WTC11 (cell line): ENCODE data around the gene BMPR1B. TPM values are rescaled to one million over a fixed set of nuclear protein-coding genes. Genes with fewer than 3 reads are reported as not detected.

Source experiments
- ATAC-seq: fragments of 200-7000 bp; cut with Tn5 transposase; 2 replicates; pipeline ENCODE4 v1.10.0; 2021; ENCODE audit warnings: mild to moderate bottlenecking, moderate library complexity
- CTCF ChIA-PET: fragments of 300-600 bp; sonication (Branson Sonifier 250); formaldehyde crosslinking; loops from one replicate; lab custom pipeline; 2021; ENCODE audit warnings: antibody characterized with exemption; lab: Charles Lee
- POLR2A ChIA-PET: fragments of 350-600 bp; sonication (Branson Sonifier 250); formaldehyde crosslinking; loops from one replicate; lab custom pipeline; 2021; ENCODE audit warnings: antibody characterized with exemption; lab: Charles Lee
- DNase-seq: peaks from one replicate; pipeline ENCODE4 v3.0.0; 2021; ENCODE audit warnings: low spot score
- H3K27ac Mint-ChIP-seq: 2 replicates; pipeline ENCODE4 v1.8.0; 2021; ENCODE audit warnings: mixed read lengths
- H3K27me3 Mint-ChIP-seq: 2 replicates; pipeline ENCODE4 v1.8.0; 2021; ENCODE audit warnings: low read depth, mild to moderate bottlenecking, moderate library complexity, mixed read lengths
- H3K36me3 Mint-ChIP-seq: 2 replicates; pipeline ENCODE4 v1.8.0; 2021; ENCODE audit warnings: mixed read lengths
- H3K4me1 Mint-ChIP-seq: 2 replicates; pipeline ENCODE4 v1.8.0; 2022; ENCODE audit warnings: mixed read lengths
- H3K4me3 Mint-ChIP-seq: 2 replicates; pipeline ENCODE4 v1.8.0; 2021; ENCODE audit warnings: mild to moderate bottlenecking, moderate library complexity, mixed read lengths
- H3K9me3 Mint-ChIP-seq: 2 replicates; pipeline ENCODE4 v1.8.0; 2021; ENCODE audit warnings: mixed read lengths
- CDX4 ChIP-seq: fragments of 250-450 bp; sonication (Bioruptor Pico); IDR thresholded peaks from 2 replicates; pipeline ENCODE4 v1.9.0; 2021; ENCODE audit warnings: moderate library complexity, mild to moderate bottlenecking, inconsistent platforms, borderline replicate concordance
- CTCF ChIP-seq: fragments of 200-600 bp; IDR thresholded peaks from 2 replicates; pipeline ENCODE4 v1.8.0; 2022; ENCODE audit warnings: antibody characterized with exemption
- EMX1 ChIP-seq: fragments of 250-450 bp; sonication (Bioruptor Pico); IDR thresholded peaks from 2 replicates; pipeline ENCODE4 v1.8.0; 2021; ENCODE audit warnings: mild to moderate bottlenecking
- ERG ChIP-seq: fragments of 250-450 bp; sonication (Bioruptor Pico); IDR thresholded peaks from 2 replicates; pipeline ENCODE4 v1.8.0; 2021; ENCODE audit warnings: mild to moderate bottlenecking
- ESRRA ChIP-seq: sonication (generic); formaldehyde crosslinking; IDR thresholded peaks from 2 replicates; pipeline ENCODE4 v1.8.1; 2022; ENCODE audit warnings: mild to moderate bottlenecking, missing genetic modification reagents, borderline replicate concordance
- FOXJ3 ChIP-seq: sonication (generic); formaldehyde crosslinking; IDR thresholded peaks from 2 replicates; pipeline ENCODE4 v1.9.0; 2021; ENCODE audit warnings: missing genetic modification reagents, mild to moderate bottlenecking, borderline replicate concordance
- FOXK1 ChIP-seq: sonication (generic); formaldehyde crosslinking; IDR thresholded peaks from 2 replicates; pipeline ENCODE4 v1.8.0; 2022; ENCODE audit warnings: mild to moderate bottlenecking, moderate library complexity, missing genetic modification reagents
- IRF1 ChIP-seq: sonication (generic); formaldehyde crosslinking; IDR thresholded peaks from 2 replicates; pipeline ENCODE4 v1.8.0; 2023; ENCODE audit warnings: missing genetic modification reagents
- JUN ChIP-seq: sonication (generic); formaldehyde crosslinking; IDR thresholded peaks from 2 replicates; pipeline ENCODE4 v1.8.0; 2023; ENCODE audit warnings: mild to moderate bottlenecking, missing genetic modification reagents
- NFATC4 ChIP-seq: fragments of 250-450 bp; sonication (Bioruptor Pico); IDR thresholded peaks from 2 replicates; pipeline ENCODE4 v1.9.0; 2021; ENCODE audit warnings: mild to moderate bottlenecking
- NR3C1 ChIP-seq: sonication (generic); formaldehyde crosslinking; conservative IDR thresholded peaks from 2 replicates; pipeline ENCODE4 v1.8.1; 2023; ENCODE audit warnings: low read depth, mild to moderate bottlenecking, missing genetic modification reagents
- RORB ChIP-seq: fragments of 250-450 bp; sonication (Bioruptor Pico); IDR thresholded peaks from 2 replicates; pipeline ENCODE4 v1.9.0; 2021; ENCODE audit warnings: mild to moderate bottlenecking
- TP53 ChIP-seq: sonication (generic); formaldehyde crosslinking; IDR thresholded peaks from 2 replicates; pipeline ENCODE4 v1.8.1; 2023; ENCODE audit warnings: mild to moderate bottlenecking, missing genetic modification reagents
- ZNF138 ChIP-seq: sonication (generic); formaldehyde crosslinking; conservative IDR thresholded peaks from 2 replicates; pipeline ENCODE4 v1.8.1; 2022; ENCODE audit warnings: mild to moderate bottlenecking, moderate library complexity, missing genetic modification reagents
- ZNF219 ChIP-seq: sonication (generic); formaldehyde crosslinking; IDR thresholded peaks from 2 replicates; pipeline ENCODE4 v1.8.0; 2023; ENCODE audit warnings: missing genetic modification reagents, mild to moderate bottlenecking, borderline replicate concordance
- ZNF317 ChIP-seq: sonication (generic); formaldehyde crosslinking; IDR thresholded peaks from 2 replicates; pipeline ENCODE4 v1.8.1; 2023; ENCODE audit warnings: low read depth, mild to moderate bottlenecking, moderate library complexity, missing genetic modification reagents, borderline replicate concordance
- ZNF396 ChIP-seq: fragments of 250-450 bp; sonication (Bioruptor Pico); IDR thresholded peaks from 2 replicates; pipeline ENCODE4 v1.8.0; 2021; ENCODE audit warnings: mild to moderate bottlenecking, moderate library complexity, borderline replicate concordance
- ZNF416 ChIP-seq: fragments of 250-450 bp; sonication (Bioruptor Pico); IDR thresholded peaks from 2 replicates; pipeline ENCODE4 v1.9.0; 2021; ENCODE audit warnings: mild to moderate bottlenecking, inconsistent platforms
- total RNA-seq: library from RNA; stranded (reverse); gene quantifications from 3 replicates; pipeline ENCODE4 v1.2.3, GENCODE V29; 2021
- TF ChIP-seq, protein P1 (sequence below): fragments of 250-450 bp; sonication (Bioruptor Pico); conservative IDR thresholded peaks from 2 replicates; pipeline ENCODE4 v1.9.0; 2021; ENCODE audit warnings: mild to moderate bottlenecking
- TF ChIP-seq, protein P2 (sequence below): sonication (generic); formaldehyde crosslinking; IDR thresholded peaks from 2 replicates; pipeline ENCODE4 v1.8.1; 2023; ENCODE audit warnings: mild to moderate bottlenecking, missing genetic modification reagents, moderate library complexity
- TF ChIP-seq, protein P3 (sequence below): sonication (generic); formaldehyde crosslinking; IDR thresholded peaks from 2 replicates; pipeline ENCODE4 v1.8.0; 2022; ENCODE audit warnings: mild to moderate bottlenecking, missing genetic modification reagents
- TF ChIP-seq, protein P4 (sequence below): fragments of 250-450 bp; sonication (Bioruptor Pico); IDR thresholded peaks from 2 replicates; pipeline ENCODE4 v1.9.0; 2021; ENCODE audit warnings: mild to moderate bottlenecking, borderline replicate concordance
- TF ChIP-seq, protein P5 (sequence below): sonication (generic); formaldehyde crosslinking; IDR thresholded peaks from 2 replicates; pipeline ENCODE4 v1.8.1; 2022; ENCODE audit warnings: mild to moderate bottlenecking, moderate library complexity, missing genetic modification reagents

Gene BMPR1B
- total RNA-seq, 1 experiment from 2014 or later = 0.77 TPM

DNA sequence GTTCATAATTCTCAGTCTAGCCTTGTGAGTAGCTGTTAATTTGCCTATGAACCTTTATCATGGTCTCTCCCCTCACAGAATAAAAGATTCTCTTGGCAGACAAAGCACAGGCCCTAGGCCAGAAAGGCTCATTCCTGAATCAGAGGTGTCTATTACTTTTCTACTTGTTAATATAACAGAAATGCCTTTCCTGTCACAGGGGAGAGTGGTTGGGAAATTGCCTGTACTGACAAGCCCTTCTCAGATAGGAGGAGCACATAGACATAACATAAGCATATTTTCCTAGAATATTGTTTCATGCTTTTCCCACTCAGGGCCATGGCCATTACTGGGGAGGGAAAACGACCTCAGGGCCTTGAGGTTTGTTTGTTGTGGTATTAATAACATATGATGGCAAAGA is 308.3 kb downstream of the BMPR1B start (continued):
- TF ChIP-seq CTCF = no peak
- TF ChIP-seq ZNF396 (CRISPR knock-in tag) = no peak
- TF ChIP-seq ZNF219 (CRISPR knock-in tag) = no peak
- no peak for TF ChIP-seq ZNF138 (CRISPR knock-in tag)
- no peak for TF ChIP-seq FOXJ3 (CRISPR knock-in tag)
- TF ChIP-seq JUN (CRISPR knock-in tag) = no peak

GRCh38 chr4:95068401-95068800 is 310.6 kb downstream of the BMPR1B start:
- peaks cover 24% of the 10 kb centered on the region for H3K9me3 Mint-ChIP-seq
- DNase-seq = no peak
- no peak for ATAC-seq
- no peaks in the 10 kb centered on the region for H3K36me3 Mint-ChIP-seq
- H3K27ac Mint-ChIP-seq = no peak overlapping the region
- H3K27me3 Mint-ChIP-seq = no peaks in the 10 kb centered on the region
- ChIA-PET CTCF (no interaction called here), POLR2A (no interaction called here)
- H3K4me1 Mint-ChIP-seq = no peaks in the 10 kb centered on the region; the same call in 1 of the 2 replicates
- H3K4me3 Mint-ChIP-seq = no peak overlapping the region
- TF ChIP-seq FOXK1 (CRISPR knock-in tag) (no peak), EMX1 (no peak), TP53 (CRISPR knock-in tag) (no peak), NFATC4 (no peak), ZNF219 (CRISPR knock-in tag) (no peak), RORB (no peak), NR3C1 (CRISPR knock-in tag) (no peak), ESRRA (no peak), CDX4 (no peak), ERG (no peak), IRF1 (CRISPR knock-in tag) (no peak), ZNF416 (no peak), ZNF317 (CRISPR knock-in tag) (no peak)
- TF ChIP-seq, protein P1, sequence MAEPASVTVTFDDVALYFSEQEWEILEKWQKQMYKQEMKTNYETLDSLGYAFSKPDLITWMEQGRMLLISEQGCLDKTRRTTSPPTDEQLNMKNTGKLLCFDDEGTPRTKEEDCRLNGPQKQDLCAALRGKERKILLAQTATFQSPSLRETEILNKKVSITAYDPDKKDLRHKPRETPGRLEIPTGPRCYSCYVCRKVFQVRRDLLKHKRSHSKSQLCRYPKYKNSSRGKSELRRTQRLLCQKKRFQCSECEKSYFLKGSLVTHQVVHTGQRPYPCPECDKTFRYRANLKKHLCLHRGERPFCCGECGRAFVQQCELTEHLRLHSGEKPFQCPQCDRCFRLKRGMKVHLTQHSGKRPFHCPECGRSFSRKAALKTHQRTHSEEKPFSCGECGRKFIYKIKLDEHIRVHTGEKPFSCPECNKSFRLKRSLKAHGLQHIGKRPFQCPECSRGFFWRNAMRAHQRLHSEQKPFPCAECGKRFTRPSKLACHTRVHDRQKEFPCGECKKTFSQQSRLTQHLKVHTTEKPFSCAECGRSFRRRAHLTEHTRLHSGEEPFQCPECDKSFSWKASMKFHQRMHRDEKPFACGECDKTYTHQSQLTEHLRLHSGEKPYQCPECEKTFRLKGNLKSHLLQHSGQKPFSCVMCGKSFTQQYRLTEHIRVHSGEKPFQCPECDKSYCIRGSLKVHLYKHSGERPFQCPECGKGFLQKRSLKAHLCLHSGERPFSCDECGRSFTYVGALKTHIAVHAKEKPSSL (CRISPR knock-in tag) = no peak
- TF ChIP-seq, protein P2, sequence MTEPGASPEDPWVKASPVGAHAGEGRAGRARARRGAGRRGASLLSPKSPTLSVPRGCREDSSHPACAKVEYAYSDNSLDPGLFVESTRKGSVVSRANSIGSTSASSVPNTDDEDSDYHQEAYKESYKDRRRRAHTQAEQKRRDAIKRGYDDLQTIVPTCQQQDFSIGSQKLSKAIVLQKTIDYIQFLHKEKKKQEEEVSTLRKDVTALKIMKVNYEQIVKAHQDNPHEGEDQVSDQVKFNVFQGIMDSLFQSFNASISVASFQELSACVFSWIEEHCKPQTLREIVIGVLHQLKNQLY = no peak
- TF ChIP-seq, protein P3, sequence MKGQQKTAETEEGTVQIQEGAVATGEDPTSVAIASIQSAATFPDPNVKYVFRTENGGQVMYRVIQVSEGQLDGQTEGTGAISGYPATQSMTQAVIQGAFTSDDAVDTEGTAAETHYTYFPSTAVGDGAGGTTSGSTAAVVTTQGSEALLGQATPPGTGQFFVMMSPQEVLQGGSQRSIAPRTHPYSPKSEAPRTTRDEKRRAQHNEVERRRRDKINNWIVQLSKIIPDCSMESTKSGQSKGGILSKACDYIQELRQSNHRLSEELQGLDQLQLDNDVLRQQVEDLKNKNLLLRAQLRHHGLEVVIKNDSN = no peak
- TF ChIP-seq, protein P4, sequence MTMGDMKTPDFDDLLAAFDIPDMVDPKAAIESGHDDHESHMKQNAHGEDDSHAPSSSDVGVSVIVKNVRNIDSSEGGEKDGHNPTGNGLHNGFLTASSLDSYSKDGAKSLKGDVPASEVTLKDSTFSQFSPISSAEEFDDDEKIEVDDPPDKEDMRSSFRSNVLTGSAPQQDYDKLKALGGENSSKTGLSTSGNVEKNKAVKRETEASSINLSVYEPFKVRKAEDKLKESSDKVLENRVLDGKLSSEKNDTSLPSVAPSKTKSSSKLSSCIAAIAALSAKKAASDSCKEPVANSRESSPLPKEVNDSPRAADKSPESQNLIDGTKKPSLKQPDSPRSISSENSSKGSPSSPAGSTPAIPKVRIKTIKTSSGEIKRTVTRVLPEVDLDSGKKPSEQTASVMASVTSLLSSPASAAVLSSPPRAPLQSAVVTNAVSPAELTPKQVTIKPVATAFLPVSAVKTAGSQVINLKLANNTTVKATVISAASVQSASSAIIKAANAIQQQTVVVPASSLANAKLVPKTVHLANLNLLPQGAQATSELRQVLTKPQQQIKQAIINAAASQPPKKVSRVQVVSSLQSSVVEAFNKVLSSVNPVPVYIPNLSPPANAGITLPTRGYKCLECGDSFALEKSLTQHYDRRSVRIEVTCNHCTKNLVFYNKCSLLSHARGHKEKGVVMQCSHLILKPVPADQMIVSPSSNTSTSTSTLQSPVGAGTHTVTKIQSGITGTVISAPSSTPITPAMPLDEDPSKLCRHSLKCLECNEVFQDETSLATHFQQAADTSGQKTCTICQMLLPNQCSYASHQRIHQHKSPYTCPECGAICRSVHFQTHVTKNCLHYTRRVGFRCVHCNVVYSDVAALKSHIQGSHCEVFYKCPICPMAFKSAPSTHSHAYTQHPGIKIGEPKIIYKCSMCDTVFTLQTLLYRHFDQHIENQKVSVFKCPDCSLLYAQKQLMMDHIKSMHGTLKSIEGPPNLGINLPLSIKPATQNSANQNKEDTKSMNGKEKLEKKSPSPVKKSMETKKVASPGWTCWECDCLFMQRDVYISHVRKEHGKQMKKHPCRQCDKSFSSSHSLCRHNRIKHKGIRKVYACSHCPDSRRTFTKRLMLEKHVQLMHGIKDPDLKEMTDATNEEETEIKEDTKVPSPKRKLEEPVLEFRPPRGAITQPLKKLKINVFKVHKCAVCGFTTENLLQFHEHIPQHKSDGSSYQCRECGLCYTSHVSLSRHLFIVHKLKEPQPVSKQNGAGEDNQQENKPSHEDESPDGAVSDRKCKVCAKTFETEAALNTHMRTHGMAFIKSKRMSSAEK (CRISPR knock-in tag) = no peak
- TF ChIP-seq, protein P5, sequence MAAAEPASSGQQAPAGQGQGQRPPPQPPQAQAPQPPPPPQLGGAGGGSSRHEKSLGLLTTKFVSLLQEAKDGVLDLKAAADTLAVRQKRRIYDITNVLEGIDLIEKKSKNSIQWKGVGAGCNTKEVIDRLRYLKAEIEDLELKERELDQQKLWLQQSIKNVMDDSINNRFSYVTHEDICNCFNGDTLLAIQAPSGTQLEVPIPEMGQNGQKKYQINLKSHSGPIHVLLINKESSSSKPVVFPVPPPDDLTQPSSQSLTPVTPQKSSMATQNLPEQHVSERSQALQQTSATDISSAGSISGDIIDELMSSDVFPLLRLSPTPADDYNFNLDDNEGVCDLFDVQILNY (CRISPR knock-in tag) = no peak
